ENCODE measurements around the gene HOXD12.

Gene HOXD12

DNA sequence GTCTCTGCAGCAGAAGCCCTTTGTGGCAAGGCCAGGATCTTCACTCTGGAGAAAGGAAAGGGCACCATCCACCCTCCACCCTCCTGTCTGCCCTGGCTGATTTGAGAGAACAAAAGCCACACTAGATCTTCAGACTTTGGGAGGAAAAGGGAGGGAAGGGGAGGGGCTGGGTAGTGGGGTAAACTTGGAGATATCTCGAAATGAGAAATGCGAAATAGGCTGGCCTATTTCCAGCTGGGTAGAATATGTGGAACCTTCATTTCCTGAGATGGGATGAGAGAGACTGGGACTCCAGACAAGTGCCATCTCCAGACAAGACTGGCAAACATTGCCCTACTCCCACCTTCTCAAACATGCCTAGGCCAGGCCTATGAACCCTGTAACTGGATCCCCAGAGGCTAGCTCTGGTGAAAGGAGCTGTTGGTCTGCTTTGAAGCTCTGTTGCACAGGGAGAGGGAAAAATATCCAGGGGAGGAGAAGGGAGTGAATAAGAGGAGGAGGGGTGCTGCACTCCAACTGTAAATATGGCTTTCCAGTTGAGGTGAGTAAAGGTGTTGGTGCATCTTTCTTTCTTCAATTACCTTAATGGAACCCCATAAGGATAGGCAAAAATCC lies 1.7 kb downstream of the HOXD12 start:
- no peak for DNase-seq
- intact Hi-C loops (cut with DNase I), result no loop called here

DNA sequence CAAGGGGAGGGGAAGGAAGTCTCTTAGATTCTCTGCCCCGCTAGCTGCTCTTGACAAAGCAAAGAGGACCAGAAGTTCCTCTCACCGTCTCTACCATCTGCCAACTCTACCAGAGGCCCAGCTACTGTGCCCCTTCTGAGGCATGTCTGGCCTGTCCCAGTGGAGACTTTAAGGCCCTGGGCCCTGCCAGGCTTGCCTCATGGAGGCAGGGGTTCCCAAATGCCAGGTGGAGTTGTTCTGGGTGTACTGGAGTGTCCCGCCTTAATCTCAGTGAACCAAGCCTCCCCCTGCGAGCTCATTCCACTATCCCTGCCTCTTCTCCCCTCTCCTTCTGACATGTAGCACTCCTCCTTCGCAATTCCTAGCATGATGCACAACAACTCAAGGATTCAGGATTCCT lies 2.2 kb downstream of the HOXD12 start:
- intact Hi-C loops (cut with DNase I), result no loop called here
- DNase-seq, result no peak

DNA sequence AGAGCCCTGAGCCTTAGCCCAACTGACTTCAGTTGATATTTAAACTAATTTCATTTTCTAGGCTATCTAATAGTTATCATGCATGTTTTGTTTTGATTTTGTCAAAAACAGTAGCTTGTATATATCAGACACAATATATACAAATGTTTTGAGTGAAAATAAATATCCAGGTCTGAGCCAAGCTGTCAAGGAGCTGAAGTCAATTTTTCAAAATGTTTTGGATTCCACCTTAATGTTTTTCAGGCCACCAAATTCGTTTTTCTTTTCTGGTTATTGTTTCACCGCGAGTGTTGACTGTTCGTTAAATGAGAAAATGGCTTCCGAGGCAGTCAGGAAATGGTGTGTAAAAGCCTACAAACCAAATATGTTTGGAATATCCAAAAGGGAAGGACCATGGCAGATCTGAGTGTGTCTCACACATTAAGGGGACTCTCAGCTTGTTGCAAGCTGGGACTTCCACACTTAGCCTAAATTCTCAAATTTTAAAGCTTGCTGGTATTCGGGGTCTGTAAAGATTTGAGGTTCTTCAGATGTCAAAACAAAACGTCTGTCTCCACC lies 2.8 kb downstream of the HOXD12 start:
- intact Hi-C loops (cut with DNase I), result no loop called here
- no peak for DNase-seq

DNA sequence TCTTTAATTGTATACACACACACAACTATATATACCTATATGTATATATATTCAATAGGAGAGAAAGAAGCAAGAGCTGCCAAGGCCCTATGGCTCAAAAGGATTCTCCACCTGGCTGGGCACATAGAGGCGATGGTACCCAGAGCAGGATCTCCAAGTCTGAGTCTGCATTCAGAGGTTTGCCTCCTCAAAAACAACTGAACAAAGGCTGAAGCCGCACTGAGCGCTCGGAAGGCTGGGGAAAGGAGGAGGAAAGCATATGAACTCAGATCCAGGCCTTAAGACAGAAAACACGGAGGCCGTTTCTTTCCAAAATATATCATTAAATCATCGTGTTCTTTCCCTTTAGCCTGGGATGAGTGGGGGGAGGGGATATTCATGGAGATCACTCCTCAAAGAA lies 3.6 kb downstream of the HOXD12 start:
- no peak for DNase-seq
- intact Hi-C loops (cut with DNase I), result no loop called here

DNA sequence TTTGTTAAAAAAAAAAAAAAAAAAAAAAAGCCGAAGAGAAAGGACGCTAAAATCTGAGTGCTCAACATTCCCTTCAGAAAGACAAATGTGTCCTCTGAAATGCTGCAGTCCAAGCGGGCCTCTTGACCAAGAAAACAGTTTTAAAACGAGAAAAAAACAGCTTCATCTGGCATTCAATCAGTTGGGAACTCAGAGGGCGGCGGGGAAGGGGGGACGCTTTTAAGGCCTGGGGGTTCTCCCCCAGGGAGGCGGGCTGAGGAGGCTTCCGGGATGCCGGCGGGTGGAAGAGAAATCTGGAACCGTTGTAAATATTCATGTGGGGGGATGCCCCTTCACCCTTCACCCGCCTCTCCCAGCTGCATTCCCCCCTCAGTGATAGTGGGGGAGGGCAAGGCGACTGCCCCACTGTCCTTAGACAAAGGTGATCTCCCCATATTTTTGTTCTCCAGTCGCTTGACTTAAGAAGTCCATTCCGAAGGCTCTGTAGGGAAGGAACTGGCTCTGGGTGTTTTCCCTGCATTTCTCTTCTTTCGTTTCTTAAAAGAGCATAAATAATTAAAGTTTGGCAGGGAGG lies 4.2 kb downstream of the HOXD12 start:
- DNase-seq, result no peak
- intact Hi-C loops (cut with DNase I), result no loop called here

DNA sequence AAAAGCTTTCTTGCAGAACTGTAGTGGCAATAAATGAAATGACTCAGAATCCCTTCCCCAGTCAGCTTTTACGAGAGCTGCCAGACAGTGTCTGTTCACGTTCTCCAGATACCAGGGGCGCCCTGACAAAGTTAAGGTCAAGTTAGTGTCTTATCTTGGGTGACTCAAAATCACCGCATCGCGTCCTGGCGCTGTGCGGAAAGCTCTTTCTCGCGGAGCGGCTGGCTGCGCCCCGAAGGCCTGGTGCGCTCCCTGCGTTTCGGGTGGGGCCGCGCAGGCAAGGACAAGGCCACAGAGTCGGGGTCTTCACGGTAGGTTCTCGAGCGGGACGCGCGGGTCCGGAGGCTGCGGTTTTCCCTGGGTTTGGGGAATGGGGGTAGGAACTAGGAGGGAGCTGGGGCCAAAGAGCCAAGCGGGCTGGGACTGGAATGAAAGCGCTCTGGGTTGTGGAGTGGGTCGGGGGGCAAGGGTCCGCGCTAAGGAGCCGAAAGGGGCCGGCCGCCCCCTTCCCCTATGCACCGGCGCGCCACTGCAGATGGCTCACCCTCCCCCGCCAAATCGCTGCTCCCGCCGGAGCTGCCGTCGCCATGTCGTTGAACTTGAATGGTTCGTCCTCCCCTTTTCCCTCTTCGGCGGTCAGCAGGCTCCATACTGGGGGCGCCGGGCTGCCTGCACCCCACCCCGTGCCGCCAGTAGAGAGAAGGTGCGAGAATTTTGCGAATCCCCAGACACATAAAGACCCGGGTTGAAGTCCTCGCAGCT lies 4.9 kb downstream of the HOXD12 start:
- no peak for DNase-seq
- intact Hi-C loops (cut with DNase I), result no loop called here

DNA sequence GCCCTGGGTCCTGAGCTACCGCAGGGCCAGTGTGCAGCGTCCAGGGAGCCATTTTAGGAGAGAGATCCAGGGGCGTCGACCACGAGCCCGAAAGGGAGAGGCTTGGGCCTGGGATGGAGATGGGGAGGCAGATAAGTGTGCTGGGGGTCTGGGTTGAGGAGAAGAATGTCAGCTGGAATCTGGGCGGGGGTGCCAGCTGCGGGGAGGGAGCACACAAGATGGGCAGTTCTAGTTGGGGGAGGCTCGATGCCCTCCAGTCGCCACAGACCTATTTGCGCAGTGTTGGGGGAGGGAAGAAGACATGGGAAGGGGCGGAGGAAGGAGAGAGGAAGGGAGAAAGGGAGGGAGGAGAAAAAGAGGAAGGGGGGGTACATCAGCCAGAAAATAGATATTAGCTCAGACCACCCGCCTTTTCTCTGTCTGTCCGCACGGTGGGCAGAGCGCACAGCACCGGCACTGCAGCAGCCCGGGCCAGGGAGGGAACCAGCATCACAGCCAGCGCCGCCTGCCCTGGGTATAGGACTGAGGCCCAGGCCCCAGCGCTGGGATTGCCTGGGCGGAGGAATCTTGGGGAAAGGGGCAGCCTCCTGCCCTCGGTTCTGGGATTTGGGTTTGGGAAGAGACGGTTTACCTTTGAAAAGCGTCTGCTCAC lies 5.6 kb downstream of the HOXD12 start:
- no peak for DNase-seq
- intact Hi-C loops (cut with DNase I), result no loop called here

DNA sequence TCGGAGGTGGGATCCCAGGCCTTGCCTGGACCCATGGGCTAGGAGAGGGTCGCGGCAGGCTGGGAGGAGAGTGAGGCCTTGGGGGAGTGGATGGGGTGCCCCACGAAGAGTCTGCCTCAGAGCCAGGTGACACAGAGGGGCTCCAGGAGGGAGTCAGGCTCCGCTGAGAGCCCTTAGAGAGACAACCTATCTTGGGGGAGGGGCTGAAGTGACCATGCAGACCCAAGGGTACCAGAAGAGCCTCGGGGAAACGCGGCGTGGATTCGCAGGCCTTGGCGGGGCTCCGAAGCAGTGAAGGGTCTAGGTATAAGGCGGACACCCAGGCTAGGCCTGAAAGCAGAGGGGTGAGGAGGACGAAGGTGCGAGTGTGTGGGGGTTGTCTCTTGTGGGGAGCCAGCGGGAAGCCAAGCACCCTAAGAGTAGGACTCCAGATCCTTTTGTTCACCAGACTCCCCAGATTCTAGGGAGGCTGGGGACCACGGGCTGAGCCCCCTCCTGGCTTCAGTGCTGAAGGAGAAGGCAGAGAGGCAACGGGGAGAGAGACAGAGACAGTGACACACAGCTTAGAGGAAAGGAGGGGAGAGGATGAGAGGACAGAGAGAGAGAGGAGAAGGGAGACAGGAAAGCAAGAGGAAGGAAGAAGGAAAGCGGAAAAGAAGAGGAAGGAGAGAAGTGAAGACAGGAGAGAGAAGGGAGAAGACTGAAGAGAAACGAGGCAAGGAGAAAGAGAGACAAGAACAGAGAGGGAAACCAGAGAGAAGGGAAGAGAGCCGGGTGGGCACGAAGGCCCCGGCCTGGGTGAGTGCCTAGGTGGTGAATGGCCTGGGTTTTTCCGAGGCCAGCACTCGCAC lies 6.4 kb downstream of the HOXD12 start:
- DNase-seq, result no peak

DNA sequence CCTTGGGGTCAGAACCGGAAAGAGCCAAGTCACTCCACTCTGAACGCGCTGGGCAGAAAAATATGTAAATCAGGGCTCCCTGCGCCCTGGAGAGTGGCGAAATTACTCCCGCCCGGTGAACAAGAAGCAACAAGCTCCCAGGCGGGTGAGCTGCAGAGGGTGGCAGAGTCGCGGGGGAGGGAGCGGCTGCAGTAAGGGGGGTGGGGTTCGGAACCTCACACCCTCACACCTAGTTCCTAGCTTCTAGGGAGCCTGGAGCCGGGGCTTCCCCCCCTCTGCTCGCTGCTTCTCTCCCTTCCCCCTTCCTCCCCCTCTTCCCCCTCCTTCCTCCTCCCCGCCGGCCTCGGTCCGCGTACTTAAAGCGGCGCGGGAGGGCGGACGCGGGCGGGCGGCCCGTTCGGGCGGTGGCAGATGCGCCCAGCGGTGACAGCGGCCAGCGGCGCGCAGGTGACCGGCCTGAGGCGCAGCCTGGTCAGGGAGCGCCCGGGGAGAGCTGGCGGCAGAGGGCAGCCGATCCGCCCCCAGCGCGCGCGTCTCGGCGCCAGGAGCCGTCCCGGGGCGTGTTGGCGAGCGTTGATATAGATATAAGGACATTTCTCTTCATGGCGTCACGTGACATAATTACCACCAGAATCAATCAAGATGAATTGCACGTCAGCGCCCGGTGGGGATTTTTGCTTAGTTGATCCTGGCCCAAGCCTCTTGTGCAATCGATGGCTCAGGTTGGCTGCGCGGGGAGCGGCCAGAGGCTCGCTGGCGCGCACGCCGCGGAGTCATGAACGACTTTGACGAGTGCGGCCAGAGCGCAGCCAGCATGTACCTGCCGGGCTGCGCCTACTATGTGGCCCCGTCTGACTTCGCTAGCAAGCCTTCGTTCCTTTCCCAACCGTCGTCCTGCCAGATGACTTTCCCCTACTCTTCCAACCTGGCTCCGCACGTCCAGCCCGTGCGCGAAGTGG lies 7.3 kb downstream of the HOXD12 start, which contains the start of gene HOXD11:
HOXD11 (plus strand) TSS at position 700 of the 959 bp plus-strand sequence; CDS start at position 776, 76 bp downstream.
- intact Hi-C loops (cut with DNase I), result no loop called here
- peak in 1 of 42 donors; percentile 32 for DNase-seq

More for the DNA sequence above, 6.4 kb downstream of the HOXD12 start:
- intact Hi-C loops (cut with DNase I), result no loop called here

DNA sequence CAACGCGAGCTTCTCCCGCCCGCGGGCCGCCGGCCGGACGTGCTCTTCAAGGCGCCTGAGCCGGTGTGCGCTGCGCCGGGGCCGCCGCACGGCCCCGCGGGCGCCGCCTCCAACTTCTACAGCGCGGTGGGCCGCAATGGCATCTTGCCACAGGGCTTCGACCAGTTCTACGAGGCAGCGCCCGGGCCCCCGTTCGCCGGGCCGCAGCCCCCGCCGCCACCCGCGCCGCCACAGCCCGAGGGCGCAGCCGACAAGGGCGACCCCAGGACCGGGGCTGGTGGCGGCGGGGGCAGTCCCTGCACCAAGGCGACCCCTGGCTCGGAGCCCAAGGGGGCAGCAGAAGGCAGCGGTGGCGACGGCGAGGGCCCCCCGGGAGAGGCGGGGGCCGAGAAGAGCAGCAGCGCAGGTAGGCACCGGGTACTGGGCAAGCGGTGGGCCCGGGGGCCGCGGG lies 8.2 kb downstream of the HOXD12 start:
- intact Hi-C loops (cut with DNase I), result no loop called here
- DNase-seq, result no peak

DNA sequence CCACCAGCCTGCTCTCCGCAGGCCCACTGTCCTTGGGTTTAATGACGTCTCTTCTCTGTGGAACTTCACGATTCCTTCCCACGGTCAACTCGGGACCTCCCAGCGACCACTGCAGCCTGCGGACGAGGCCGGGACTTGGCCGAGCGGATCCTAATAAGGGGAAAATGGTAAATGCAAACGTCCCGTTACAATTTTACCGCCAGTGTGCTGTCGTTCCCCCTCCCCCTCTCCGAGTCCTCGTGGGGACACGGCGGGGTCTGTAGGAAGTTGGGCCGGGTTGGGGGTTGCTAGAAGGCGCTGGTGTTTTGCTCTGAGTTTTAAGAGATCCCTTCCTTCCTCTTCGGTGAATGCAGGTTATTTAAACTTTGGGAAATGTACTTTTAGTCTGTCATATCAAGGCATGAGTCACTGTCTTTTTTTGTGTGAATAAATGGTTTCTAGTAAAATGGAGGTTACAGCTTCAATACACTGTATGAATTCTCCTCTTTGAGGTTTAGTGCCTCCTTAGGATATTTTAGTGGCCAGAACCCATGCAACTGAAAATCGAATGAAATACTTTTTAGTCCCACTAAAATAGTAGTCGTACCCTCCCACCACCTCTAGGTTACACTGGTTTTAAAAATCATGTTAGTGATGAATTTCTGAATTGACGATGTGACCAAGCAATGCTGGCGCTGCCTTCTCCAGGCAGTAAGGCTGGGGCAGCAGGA lies 9.8 kb downstream of the HOXD12 start:
- no peak for DNase-seq
- intact Hi-C loops (cut with DNase I), result no loop called here

DNA sequence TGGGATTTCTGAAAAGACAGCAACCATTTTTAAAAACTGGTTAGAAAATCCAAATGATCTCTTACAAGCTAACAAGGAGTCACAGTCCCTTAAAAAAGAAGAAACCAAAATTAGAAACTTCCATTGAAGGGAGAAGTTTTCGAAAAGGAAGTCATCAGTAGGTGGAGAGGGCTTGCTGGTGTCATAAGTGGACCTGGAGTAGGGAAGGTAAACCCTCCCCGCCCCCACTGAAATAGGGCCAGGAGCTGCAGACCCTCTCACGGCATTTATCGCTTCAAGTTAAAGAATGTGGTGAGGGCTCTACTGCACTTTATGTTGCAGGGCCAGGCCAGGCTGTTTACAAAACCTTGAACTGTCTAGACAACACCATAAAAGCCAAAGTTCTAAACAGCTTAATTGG lies 10.4 kb downstream of the HOXD12 start:
- no peak for DNase-seq
- intact Hi-C loops (cut with DNase I), result no loop called here

DNA sequence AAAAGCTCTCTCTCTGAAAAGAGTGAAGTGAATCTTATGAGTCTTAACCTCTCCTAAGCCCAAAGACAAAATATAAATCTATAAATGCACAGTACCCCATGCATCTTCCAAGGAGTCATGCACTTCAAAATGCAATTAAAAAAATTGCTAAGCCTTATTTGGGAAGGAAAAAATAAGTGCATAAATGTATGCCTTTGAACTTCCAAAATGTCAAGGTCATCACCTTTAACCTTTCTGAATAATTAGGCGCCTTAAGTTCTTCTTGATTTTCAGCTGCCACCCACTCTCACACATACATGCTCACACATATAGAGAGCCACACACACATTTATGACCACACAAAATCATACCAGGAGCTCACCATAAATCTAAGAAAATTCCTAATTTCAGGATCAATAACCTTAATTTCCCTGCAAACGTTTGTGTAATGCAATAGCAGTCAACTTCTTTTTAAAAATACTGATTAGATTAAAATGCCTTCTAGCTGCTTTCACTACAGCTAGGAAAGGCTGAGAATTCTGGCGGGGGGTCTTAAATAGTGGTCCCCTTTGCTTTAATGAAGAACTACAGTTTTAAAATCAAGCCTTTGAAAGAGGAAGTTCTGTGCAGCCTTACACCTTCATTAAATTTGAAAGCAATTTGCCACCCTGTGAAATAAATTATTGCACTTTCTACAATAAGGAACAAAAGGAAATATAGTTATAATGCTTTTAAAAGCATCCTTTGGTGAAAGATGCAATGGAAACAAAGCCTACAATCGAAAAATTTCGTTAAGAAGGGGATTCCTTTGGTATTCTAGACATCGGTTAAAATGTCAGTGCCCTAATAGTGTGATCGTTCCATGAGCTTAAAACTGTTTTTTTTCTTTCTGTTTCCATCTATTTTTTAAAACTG lies 11.1 kb downstream of the HOXD12 start:
- no peak for DNase-seq
- intact Hi-C loops (cut with DNase I), result no loop called here

DNA sequence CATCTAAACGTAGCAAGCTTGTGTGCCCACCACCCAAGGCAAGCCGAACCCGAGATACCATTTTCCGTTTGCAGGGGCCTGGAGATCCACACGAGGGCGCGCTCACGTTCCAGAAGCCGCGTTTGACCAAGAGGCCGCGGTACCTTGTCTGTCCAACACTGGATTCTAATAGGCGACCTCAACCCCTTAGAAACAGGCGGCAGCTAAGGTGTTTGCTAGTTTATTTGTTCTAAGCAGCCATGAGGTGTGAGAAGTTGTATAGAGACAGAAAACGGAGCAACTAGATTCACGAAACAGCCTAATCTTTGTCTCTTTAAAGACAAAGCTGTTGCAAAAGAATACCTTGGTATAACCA lies 11.7 kb downstream of the HOXD12 start:
- intact Hi-C loops (cut with DNase I), result no loop called here
- peak in 5 of 42 donors; percentile 14 to 50 (median 19) for DNase-seq

DNA sequence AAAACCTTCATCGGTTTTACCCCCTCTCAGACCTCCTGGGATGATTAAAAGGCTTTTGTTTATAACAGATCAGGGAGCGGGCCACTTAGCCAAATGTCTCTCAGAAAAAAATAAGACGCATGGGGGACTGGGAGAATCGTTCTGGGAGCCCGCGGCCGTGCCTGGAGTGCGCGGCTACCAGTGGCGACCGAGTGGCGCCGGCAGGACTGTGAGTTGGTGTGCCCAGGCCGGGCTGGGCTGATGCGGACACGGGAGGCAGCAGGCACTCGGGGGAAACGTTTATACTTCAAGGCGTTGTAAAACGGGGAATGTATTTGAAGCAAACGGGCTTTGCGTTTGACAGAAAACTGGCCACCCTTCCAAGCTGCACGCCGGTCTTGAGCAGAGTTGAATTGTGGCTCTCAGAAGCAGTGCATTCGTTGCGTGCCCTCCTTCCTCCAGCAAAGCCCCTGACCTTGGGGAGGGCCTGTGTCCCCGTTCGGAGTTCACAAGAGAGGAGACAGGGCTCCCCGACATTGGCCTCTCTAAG lies 12.3 kb downstream of the HOXD12 start:
- intact Hi-C loops (cut with DNase I), result no loop called here
- no peak for DNase-seq

All from head of caudate nucleus (tissue), 42 donors.